ENCODE measurements around the gene GAS2L1.

GAS2L1 gene

GRCh38 chr22:29263791-29264276 lies 42.6 kb upstream of the GAS2L1 start:
- H3K4me3 ChIP-seq (ENCODE audit: low read depth, low read length), result no peak overlapping the region
- TF ChIP-seq CTCF (IDR thresholded peaks at IDR 0.05; ENCODE audit: control insufficient read depth, extremely low read depth, insufficient read depth), result no peak
- no peak for DNase-seq (ENCODE audit: low read depth)

- DNase-seq (ENCODE audit: low read depth), result no peak
- TF ChIP-seq CTCF (IDR thresholded peaks at IDR 0.05; ENCODE audit: control insufficient read depth, extremely low read depth, insufficient read depth), result no peak
- H3K4me3 ChIP-seq (ENCODE audit: low read depth, low read length), result no peak overlapping the region
Measured at GRCh38 chr22:29265305-29265704, 41.1 kb upstream of the GAS2L1 start.

- no peak for TF ChIP-seq CTCF (IDR thresholded peaks at IDR 0.05; ENCODE audit: control insufficient read depth, extremely low read depth, insufficient read depth)
- DNase-seq (ENCODE audit: low read depth), result no peak
- peak overlapping the region; percentile 68 for H3K4me3 ChIP-seq (ENCODE audit: low read depth, low read length)
Measured at GRCh38 chr22:29265929-29266328, 40.5 kb upstream of the GAS2L1 start.

GRCh38 chr22:29266564-29267461 lies 39.6 kb upstream of the GAS2L1 start:
- H3K4me3 ChIP-seq (ENCODE audit: low read depth, low read length), result peak overlapping the region; percentile 68
- no peak for DNase-seq (ENCODE audit: low read depth)

GRCh38 chr22:29267462-29267857 lies 39.0 kb upstream of the GAS2L1 start:
- DNase-seq (ENCODE audit: low read depth), result no peak
- H3K4me3 ChIP-seq (ENCODE audit: low read depth, low read length), result peak overlapping the region; percentile 68
- no peak for TF ChIP-seq CTCF (IDR thresholded peaks at IDR 0.05; ENCODE audit: control insufficient read depth, extremely low read depth, insufficient read depth)

More at GRCh38 chr22:29266564-29267461, 39.6 kb upstream of the GAS2L1 start:
- no peak for TF ChIP-seq CTCF (IDR thresholded peaks at IDR 0.05; ENCODE audit: control insufficient read depth, extremely low read depth, insufficient read depth)

- peak within 1 kb of the TSS; percentile 68 for H3K4me3 ChIP-seq (ENCODE audit: low read depth, low read length)
- DNase-seq (ENCODE audit: low read depth), result peak; percentile 92
- no peak for TF ChIP-seq CTCF (IDR thresholded peaks at IDR 0.05; ENCODE audit: control insufficient read depth, extremely low read depth, insufficient read depth)
Measured at GRCh38 chr22:29267858-29268510, 38.5 kb upstream of the GAS2L1 start, which contains the start of the genes EWSR1 and RHBDD3. Gene EWSR1 (plus strand): TSS chr22:29268268. CDS start chr22:29268337, 69 bp downstream. Gene RHBDD3 (minus strand): TSS chr22:29267981. CDS start chr22:29265626, 2,355 bp downstream.

Data from LNCaP clone FGC (cell line).